Activated naive CD4-positive, alpha-beta T cell treated with Interleukin-2 at 50 U/mL for 16 hours (primary cell): ENCODE data around the gene DAZAP1.

ENCODE experiments used
- DNase-seq: peaks from one replicate; pipeline ENCODE4 v3.0.0-alpha.2; 2020

Gene DAZAP1

DNA sequence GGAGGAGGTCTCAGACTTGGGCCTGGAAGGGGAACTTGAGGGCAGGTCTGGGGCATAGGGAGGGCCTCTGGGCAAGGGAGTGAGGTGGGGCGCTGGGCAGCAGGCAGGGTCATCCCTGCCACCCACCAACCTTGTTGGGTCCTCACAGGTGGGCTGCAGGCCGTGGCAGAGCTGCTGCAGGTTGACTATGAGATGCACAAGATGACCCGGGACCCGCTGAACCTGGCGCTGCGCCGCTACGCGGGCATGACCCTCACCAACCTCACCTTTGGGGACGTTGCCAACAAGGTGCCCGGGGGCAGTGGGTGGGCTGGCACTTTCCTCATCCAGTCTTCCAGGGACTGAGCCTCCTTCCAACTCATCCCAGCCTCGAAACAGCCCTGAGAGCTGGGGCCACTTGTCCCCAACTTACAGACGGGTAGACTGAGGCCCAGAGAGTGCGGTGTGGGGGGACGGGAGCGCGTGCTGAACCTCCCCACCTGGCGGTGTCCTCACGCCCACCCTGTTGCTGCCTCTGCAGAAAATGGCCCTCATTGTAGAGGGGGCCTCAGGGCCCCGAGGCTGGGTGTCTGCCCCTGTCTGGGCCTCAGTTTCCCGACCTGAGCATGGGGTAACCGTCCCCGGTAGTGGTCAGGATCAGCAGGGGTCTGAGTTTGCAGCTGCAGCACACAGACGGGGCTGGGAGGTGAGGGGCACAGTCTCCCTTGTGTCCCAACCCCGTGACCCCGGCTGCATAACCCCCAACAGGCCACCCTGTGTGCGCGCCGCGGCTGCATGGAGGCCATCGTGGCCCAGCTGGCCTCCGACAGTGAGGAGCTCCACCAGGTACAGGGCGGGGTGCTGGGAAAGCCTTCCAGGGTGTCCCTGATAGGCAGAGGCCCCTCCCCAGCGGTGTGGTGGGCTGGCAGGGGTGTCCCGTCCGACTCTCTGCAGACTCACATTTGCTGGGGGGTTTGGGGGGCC lies 52.9 kb downstream of the DAZAP1 start:
- DNase-seq, result no peak

- no peak for DNase-seq
Observed at GRCh38 chr19:1461862-1462261, 54.5 kb downstream of the DAZAP1 start.

GRCh38 chr19:1465191-1466016 lies 58.0 kb downstream of the DAZAP1 start:
- peak; percentile 46 for DNase-seq

DNA sequence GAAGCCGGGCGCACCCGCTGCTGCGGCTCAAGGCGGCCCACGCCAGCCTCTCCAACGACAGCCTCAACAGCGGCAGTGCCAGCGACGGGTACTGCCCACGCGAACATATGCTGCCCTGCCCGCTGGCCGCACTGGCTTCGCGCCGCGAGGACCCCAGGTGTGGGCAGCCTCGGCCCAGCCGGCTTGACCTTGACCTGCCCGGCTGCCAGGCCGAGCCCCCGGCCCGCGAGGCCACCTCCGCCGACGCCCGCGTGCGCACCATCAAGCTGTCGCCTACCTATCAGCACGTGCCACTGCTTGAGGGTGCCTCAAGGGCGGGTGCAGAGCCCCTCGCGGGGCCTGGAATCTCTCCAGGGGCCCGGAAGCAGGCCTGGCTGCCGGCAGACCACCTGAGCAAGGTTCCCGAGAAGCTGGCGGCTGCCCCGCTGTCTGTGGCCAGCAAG lies 58.7 kb downstream of the DAZAP1 start:
- DNase-seq, result no peak

GRCh38 chr19:1466461-1467214 lies 59.3 kb downstream of the DAZAP1 start:
- DNase-seq, result no peak

DNA sequence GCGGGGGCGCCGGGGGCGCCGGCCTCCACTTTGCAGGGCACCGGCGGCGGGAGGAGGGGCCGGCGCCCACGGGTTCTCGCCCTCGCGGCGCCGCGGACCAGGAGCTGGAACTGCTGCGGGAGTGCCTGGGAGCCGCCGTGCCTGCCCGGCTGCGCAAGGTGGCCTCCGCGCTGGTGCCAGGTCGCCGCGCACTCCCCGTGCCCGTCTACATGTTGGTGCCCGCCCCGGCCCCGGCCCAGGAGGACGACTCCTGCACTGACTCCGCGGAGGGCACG lies 59.8 kb downstream of the DAZAP1 start:
- no peak for DNase-seq

- no peak for DNase-seq
Observed at GRCh38 chr19:1467490-1468273, 60.3 kb downstream of the DAZAP1 start.

GRCh38 chr19:1468274-1468820 lies 61.0 kb downstream of the DAZAP1 start:
- no peak for DNase-seq

- DNase-seq, result peak; percentile 46
Observed at GRCh38 chr19:1468821-1469254, 61.5 kb downstream of the DAZAP1 start.

DNA sequence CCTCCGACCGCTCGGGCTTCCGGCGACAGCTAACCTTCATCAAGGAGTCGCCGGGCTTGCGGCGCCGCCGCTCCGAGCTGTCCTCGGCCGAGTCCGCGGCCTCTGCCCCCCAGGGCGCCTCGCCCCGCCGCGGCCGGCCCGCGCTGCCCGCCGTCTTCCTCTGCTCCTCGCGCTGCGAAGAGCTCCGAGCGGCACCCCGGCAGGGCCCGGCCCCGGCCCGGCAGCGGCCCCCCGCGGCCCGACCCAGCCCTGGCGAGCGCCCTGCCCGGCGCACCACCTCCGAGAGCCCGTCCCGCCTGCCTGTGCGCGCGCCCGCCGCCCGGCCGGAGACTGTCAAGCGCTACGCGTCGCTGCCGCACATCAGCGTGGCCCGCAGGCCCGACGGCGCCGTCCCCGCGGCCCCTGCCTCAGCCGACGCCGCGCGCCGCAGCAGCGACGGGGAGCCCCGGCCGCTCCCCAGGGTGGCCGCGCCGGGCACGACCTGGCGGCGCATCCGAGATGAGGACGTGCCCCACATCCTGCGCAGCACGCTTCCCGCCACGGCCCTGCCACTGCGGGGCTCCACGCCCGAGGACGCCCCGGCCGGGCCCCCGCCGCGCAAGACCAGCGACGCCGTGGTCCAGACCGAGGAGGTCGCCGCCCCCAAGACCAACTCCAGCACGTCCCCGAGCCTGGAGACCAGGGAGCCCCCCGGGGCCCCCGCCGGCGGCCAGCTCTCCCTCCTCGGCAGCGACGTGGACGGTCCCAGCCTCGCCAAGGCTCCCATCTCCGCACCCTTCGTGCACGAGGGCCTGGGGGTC lies 62.1 kb downstream of the DAZAP1 start:
- DNase-seq, result no peak

GRCh38 chr19:1470055-1470304 lies 62.6 kb downstream of the DAZAP1 start:
- DNase-seq, result no peak

DNA sequence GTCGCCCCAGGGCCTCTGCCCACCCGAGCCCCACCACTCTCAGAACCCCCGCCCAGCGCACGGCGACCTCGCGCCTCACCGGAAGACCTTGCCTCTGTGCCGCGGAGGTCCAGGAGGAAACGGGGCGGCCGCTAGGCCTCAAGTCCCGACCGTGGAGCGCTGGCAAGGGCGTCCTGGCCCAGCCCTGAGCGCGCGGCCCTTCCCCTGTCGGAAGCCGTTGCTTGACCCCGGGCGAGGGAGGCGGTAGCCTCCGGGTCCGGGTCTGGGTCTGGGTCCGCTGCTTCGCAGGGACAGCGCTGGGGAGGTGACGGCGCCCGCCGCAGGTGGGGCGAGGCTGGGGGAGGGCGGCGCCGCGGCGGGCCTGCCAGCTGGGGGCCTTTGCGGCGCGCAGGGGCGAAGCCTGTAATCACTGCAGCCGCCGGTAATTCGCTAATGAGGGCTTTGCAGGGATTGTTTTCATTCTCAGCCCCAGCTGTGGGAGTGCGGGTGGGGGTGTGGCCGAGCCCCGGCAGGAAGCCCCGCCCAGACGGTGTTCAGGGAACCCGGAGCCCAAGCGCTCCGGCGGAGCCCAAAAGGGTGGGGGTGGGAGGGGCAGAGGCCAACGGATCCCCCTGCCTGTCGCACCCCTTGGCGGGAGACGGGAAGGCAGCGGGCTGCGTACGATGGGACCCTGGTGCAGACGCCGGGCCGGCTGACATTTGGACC lies 63.1 kb downstream of the DAZAP1 start:
- peak; percentile 81 for DNase-seq

- DNase-seq, result no peak
Observed at GRCh38 chr19:1471010-1471514, 63.7 kb downstream of the DAZAP1 start.

- peak; percentile 34 for DNase-seq
Observed at GRCh38 chr19:1471515-1472160, 64.3 kb downstream of the DAZAP1 start.

DNA sequence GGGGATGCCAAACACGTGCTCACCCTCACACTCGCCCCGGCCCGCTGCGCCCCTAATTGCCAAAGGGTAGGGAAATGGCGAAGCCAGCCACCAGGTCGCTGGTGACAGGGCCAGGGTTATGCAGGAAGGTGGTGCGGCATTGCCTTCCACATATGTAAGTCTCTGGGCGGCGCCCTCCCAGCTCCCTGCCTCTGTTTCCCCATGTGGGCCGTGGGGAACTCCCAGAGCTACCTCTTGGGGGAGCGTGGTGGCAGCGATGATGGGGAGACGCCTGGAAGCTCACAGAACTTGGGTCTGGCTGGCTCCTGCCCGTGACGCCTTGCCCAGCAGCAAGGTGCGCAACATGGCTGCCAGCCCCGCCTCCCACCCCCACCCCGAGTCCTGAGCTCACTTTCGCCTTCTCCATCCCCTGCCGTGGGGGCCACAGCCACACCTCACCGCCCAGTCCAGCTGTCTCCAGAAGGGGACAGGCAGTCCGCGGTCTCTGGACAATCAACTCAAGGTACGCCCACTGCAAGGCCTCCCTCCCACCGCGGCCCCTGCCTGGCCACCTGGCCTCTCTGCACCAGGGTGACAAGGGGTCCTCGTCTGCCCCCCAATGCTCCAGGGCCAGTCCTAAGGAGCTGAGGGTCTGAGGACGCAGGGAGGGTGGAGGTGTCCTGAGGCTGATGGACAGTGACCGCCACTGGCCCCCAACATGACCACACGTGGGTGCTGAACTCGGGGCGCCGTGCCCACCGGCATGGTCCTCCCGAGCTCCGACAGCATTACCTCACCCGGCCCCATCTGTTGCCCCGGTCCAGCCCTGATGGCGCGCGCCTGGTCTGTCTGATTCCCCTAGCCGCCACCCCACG lies 65.1 kb downstream of the DAZAP1 start:
- DNase-seq, result no peak

GRCh38 chr19:1473085-1473851 lies 65.9 kb downstream of the DAZAP1 start:
- DNase-seq, result no peak

DNA sequence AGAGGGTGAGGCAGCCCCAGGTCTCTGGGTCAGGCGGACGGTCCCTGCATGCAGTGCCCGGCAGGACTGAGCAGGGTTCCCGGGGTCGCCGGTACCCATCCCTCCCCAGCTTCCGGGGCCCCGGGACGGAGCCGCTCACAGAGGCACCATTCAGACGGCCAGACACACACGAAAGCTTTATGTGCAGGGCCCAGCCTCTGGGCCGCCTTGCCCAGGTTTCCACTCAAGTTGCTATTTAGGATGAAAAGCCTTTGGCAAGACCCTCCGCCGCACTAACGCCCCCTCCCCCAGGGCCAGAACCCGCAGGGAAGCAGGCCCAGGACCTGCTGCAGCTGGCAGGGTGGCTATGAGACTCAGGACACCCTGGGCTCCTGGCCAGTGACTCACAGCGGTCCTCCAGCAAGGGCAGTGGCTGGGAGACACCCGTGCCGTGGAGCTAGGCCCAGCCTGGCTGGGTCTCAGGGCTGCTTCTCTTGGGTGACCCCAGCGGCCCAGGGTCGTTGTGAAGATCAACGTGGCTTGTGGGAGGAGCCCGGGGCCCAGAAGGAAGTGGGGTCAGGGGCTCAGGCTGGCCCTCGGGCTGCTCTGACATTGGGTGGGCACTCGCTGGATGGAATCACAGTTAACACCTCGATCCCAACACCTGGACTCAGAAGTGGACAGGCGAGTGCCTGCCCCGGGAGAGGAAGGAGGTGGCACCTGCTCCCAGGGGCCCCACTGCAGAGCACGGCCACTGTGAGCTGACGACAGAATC lies 66.8 kb downstream of the DAZAP1 start:
- DNase-seq, result no peak
